Prostate gland (tissue), 2 donors: Measurements from ENCODE around the gene RNASE13.

Experiments
- CTCF ChIP-seq, 4 experiments: fragments of 200-600 bp in 2 of 4; fragments of 450-650 bp in 2 of 4; sonication (generic) in 2 of 4; IDR thresholded peaks; 1 replicate in 3 of 4; 2 replicates in 1 of 4; pipeline ENCODE4 v1.5.1; 2016 to 2019; ENCODE audit warnings: antibody characterized with exemption in 4 of 4, mild to moderate bottlenecking in 2 of 4, moderate library complexity in 2 of 4
- POLR2A ChIP-seq: fragments of 450-650 bp; IDR thresholded peaks from one replicate; pipeline ENCODE4 v1.6.1; 2016; ENCODE audit warnings: antibody characterized with exemption, mild to moderate bottlenecking

GRCh38 chr14:21036751-21037150 is 2.1 kb upstream of the RNASE13 start:
- TF ChIP-seq CTCF (IDR thresholded peaks at IDR 0.05) (no peak), POLR2A (no peak)
